ENCODE measurements around the gene PYGB.

The PYGB gene

DNA sequence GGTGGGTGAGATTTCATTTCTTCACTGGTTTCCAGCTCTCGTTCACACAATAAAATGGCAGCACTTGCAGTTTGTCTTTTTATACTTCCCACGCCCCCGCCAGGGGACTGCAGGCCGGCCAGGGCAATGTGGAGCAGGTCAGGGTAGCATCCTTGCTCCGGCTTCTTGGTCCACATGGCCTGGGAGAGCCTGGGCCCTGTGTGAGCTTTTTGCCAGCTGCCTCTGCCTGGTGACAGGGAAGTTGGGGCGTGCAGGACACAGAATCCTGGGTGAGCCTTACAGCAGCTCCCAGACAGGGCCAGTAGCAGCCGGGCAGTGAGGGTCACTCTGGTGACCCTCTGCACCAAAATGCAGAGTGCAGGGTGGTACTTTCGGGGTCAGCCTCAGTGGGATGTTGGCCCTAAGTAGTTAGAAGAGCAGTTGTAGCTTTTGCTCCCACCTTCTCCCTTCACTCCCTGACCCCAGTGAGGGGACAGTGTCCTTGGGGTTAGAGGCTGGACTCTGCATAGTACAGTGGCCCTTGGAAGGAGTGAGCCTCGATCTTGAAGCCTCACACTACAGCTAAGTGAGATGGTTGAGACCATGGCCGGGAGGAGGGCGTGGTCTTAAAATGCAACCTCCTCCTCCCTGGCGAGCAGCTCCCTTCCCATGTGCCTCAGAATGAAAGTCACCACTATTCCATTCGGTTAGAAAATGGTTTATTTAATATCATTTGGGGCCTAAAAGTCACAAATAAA lies 23.8 kb downstream of the PYGB start:
- DNase-seq (ENCODE audit: low spot score) = no peak

DNA sequence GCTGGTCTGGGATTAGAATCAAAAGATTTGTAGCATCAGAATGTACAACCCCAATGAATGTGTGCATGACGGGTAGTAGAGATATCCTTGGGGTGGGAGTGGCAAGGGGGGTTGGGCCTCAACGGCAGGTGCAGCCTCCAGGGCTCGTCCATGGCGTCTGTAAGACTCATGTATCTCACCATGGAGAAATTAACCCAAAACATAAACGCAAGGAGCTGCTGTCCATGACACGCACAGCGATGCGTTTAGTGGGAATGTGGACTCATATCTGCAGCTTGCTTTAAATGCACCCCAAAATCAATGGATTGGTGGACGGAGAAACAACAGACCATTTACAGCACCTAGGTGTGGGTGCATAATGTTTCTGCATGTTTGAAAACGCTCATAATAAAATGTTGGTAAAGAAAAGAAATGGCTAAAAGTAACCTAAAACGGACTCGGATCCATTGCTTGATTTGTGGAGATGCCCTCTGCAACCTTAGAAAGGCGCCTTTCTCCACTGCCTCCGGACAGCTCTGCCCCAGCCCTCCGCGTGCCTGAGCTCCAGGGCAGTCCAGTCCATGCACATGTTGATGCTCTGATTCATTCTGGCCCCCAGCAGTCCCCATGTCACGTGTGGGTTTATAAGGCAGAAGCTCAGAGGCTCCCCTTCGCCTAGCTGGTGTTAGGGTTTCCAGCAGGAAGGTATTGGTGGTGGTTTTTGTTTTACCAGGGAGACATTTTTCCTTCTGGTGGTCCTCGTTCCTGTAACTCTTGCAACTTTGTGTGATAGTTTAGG lies 24.5 kb downstream of the PYGB start:
- no peak for DNase-seq (ENCODE audit: low spot score)

DNA sequence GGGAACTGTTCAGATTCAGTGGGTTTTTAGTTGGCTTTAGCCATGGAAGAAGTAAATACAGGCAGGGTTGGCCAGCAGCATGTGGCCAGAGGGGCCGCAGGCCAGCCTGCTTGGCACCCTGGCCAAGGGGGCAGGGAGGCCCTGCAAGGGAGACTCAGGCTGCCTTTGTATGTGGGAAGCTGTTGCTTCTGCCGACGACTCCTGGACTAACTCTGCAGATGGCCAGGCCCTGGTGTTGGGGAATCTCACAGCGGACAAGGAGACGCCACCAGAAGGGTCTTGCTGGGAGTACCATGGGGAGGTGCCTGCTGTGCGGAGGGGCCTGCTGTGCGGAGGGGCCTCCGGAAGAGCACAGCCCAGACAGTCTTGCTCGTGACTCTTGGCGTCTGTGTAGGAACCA lies 25.2 kb downstream of the PYGB start:
- DNase-seq (ENCODE audit: low spot score) = no peak

DNA sequence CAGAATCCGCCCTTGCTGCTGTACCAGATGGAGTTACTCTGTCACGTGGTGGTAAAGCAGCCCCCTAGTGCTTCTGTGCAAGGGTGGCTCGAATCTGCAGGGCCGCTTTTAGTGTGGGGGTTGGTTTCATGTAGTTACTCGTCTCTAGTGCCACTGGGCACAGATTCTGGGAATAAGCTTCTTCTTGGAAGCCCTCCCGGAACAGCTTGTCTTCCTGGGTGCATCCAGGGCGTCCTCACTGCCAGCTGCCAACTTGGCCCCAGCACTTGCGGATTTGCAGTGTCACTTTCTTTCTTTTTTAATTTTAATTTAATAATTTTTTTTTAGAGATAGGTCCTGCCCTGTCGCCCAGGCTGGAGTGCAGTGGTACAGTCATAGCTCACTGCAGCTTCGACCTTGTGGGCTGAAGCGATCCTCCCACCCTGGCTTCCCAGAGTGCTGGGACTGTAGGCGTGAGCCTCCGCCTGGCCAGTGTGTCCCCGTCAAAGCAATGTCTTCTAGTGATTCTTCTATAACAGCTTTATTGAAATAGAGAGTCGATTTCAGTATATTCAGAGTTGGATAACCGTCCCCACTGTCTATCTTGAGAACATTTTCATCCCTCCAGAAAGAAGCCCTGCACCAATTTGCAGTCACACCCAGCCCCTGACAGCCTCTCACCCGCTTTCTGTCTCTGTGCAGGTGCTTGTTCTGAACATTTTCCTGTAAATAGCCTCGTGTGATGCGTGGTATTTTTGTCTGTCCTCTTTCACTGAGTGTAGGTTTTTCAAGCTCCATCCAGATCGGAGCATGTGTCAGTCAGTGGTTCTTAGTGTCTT lies 25.9 kb downstream of the PYGB start:
- DNase-seq (ENCODE audit: low spot score) = no peak

DNA sequence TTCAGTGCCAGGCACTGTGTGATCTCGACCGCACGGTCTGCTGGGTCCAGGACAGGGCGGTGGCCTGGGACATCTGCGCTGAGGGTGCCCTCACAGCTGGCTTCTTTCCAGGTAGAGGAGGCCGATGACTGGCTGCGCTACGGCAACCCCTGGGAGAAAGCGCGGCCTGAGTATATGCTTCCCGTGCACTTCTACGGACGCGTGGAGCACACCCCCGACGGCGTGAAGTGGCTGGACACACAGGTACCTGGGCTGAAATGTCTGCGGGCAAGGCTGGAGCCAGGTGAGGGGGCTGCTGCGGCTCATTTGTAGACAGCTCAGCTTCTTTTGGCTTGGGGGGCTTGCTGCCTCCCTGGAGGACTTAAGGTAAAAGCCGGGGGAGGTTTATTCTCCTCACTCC lies 26.6 kb downstream of the PYGB start:
- DNase-seq (ENCODE audit: low spot score) = no peak

DNA sequence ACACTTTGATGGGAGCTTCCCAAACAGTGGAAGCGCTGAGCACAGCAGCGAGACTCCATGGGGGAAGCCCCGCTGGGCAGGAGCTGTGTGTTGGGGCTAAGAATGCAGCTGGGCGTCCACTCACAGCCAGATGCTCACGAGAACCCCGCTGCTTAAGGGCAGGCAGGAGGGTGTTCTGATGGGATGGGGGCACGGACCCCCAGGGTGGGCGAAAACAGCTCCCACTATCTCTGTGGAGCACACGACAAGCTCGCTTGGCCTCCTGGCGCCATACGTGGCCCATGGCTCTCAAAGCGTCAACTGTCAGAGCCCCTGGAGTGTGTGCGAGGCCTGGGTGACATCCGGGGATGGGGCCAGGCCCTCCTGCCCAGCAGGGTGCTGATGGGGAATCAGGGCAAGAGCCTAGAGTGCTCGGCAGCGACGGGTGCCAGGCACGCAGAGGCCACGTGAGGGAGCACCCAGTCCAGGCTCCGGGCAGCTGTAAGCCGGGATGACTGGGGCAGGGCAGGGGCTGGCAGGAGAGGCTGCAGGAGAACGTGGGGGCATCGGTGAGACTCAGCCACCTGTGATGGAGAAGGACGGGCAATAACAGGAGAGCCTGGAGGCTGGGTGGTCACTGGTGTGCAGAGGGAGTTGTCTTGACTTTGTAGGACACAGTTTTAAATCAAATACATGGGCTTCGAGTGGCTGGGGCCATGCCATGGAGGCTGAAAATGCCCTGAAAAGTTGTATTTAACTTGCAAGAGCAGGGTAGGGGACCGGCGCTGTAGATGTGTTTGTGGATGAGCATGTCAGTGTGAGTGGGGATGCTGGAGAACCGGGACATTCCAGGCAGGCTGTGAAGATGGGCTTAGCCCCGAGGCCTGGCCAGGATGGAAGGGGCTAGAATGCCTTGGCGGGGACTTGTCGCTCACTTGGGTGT lies 27.3 kb downstream of the PYGB start:
- no peak for DNase-seq (ENCODE audit: low spot score)

DNA sequence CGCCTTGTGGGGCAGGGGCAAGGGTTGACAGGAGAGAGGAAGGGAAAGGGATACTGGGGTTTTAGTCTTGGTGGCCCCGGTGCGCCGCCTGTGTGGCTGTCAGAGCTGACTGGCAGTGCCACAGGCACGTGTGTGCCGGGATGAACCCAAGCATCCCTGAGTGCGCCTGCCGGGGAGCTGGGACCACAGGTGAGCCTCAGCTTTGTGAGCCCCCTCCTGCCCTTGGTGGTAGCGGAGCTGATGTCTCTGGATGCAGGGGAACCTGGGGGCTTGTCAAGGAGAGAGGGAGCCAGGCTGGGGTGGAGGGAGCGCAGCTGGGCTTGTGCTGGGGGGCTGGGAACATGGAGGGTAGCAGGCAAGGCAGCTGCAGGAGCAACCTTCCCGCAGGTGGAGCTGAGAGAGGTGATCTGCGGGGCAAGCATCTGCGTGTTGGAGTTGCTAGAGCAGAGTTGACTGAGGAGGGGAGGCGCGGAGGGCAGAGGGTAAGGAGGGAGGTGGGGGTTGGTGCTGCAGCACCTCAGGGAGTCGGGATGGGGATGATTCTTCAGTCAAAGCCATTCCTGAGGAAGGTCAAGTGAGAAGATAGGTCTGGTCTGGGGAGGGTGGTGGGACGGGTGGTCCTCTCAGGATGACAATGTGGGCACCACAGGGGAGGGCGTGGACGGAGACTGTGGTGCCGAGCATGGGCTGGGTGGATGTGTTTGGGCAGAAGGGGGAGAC lies 28.1 kb downstream of the PYGB start:
- no peak for DNase-seq (ENCODE audit: low spot score)

DNA sequence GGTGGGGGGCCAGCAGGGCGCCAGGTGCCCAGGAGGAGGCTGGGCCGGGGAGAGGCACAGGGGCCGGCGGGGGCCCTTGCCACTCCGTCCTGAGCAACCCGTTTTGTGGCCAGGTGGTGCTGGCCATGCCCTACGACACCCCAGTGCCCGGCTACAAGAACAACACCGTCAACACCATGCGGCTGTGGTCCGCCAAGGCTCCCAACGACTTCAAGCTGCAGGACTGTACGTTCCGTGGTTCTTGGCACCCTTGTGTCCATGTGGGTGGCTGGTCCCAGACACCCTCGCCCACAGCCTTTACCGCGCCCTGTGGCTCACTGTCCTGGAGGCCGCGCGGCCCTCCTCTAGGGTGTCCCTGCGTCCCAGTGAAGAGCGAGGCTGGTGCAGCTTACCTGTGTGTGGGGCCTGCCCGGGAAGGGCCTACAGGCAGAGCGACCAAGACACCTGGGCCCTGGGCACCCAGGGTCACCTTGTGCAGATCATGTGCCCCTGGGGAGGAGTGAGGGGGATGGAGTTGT lies 28.7 kb downstream of the PYGB start:
- no peak for DNase-seq (ENCODE audit: low spot score)

DNA sequence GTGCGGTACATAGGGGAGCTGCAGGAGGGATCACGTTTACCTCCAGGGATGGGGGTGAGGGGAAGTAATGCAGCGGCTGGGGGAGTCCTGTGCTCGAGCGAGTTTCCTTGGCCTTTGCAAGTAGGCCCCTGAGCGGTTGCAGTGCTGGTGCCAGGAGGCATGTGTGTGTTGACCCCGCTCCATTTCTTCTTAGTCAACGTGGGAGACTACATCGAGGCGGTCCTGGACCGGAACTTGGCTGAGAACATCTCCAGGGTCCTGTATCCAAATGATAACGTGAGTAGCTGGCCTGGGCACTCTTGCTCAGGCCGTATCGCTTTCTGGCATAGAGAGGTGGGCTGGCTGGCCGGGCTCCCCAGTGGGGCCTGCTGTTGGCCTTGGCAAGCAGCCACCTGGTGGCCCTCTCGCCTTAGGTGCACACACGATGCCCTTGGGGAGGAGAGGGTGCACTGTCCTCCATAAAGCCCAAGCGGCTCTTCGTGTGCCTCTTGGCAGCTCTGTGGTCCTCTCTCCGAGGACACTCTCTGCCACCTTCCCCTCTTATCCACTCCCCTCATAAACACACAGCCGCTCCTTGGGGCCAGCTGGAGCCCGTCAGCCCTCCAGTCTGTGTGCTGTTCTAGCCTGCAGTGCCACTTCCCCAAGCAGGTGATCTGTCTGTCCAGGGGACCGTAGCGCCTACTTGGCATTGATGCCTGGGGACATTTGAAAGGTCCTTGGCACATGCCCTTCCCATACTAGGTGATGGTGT lies 29.3 kb downstream of the PYGB start:
- no peak for DNase-seq (ENCODE audit: low spot score)

DNA sequence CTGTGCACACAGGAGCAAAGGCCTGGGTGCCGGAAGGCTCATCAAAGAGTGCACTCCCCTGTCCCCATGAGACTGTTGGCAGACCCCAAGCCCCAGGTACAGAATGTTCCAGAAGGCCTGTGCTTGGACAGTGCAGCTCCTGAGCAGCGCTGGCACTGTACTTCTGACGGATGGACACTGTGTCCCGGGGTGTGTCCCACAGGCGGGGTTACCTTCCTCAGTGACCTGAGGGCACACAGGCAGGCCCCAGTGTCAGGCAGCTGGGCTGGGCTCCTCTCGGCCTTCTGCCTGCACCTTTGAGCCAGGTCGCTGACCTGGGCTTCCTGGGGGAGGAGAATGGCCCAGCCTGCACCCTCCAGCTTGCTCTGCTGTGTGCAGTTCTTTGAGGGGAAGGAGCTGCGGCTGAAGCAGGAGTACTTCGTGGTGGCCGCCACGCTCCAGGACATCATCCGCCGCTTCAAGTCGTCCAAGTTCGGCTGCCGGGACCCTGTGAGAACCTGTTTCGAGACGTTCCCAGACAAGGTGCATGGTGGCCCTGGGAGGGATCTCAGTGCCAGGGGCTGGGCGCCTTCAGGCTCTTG lies 30.1 kb downstream of the PYGB start:
- no peak for DNase-seq (ENCODE audit: low spot score)

DNA sequence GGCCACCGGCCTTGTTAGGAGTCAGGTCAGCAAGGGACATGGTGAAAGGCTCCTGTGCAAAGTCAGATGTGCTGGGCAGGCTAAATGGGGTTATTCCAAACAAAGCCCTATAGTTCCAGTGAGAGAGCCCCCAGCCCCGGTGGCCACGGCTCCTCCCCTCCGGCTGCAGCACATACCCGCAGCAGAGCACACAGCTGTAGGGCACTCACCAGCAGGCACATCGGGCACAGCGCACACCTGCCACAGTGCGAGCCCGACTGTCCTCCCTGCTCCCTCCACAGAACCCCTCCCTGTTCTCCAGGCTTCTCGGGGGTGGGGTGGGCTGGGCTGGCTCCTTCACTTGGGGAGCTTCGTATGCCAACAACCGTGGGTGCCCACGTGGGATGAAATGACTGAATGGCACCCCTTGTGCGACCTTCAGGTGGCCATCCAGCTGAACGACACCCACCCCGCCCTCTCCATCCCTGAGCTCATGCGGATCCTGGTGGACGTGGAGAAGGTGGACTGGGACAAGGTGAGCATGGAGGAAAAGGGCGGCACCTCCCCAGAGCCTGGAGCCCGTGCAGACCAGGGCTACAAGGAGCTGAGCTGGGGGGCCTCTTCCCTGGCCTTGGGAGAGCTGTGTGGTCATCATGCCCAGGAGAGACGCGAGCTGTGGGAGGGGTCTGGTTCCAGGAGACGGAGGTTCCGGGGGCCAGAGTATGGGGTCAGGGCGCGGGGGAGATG lies 30.9 kb downstream of the PYGB start:
- DNase-seq (ENCODE audit: low spot score) = no peak

DNA sequence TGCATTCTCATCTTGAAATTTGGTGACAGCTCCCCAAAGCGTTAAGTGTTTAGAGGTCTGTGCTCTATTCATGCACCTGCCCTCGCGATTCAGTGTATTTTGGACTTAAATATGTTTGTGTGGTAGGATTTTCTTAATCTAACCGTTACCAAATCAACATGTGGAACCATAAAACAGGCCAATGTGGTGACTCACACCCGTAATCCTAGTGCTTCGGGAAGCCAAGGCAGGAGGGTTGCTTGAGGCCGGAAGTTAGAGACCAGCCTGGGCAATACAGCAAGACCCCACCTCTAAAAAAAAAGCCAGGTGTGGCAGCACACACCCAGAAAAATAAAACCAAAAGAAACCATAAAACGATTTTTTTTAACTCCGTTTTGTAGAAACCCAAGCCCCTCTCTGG lies 31.5 kb downstream of the PYGB start:
- no peak for DNase-seq (ENCODE audit: low spot score)

DNA sequence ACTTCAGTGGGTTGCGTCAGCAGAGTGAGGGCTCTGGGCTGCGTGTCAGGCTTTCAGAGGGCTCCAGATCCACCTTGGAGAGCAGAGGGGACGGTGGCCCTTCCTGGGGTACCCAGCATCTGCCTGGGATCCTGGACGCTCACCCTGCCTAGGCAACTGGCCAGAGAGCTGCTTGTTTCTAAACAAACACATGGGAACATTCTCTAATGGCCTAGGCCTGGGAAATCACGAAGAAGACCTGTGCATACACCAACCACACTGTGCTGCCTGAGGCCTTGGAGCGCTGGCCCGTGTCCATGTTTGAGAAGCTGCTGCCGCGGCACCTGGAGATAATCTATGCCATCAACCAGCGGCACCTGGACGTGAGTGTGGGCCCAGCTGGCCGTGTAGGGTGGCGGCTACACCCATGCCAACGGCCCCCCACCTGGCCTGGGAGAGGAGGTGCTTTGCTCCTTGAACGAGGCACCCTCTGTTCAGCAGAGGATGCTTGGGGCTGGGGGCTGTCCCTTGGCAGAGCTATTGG lies 32.2 kb downstream of the PYGB start:
- DNase-seq (ENCODE audit: low spot score) = no peak

DNA sequence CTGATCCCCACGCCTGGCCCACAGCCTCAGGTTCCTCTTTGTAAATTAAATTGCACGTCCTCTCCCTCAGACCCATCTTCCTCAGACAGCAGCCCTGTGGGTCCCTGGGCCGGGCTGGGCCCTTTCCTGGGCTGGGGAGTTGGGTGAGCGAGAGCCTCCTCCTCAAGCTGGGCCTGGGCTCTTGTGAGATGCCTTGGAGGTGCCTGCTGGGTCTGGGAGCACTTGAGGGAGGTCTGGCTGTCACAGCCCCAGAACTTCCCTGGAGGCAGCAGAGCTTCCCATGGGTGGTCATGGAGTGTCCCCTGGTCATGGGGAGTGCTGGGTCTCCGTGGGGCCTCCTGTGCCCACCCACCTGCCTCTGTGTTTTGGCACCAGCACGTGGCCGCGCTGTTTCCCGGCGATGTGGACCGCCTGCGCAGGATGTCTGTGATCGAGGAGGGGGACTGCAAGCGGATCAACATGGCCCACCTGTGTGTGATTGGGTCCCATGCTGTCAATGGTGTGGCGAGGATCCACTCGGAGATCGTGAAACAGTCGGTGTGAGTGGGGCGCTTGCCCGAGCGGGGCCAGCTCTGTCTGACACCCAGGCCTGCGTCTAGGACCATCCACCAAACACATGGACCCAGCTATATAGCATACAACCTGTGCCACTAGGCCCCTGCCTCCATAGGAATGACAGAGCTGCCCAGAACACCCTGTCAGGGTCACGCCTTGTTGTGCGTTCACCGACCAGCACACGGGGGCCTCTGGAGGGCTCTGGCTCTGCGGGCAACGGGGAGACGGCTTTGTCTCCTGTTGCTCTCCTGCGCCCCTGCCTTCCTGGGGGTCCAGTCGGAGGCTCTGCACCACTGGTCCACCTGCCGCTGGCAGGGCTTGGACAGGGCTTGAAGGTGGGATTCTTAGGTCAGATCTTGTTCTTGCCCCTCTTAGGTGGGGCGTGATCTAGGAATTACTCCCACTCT lies 33.0 kb downstream of the PYGB start:
- DNase-seq (ENCODE audit: low spot score) = no peak

DNA sequence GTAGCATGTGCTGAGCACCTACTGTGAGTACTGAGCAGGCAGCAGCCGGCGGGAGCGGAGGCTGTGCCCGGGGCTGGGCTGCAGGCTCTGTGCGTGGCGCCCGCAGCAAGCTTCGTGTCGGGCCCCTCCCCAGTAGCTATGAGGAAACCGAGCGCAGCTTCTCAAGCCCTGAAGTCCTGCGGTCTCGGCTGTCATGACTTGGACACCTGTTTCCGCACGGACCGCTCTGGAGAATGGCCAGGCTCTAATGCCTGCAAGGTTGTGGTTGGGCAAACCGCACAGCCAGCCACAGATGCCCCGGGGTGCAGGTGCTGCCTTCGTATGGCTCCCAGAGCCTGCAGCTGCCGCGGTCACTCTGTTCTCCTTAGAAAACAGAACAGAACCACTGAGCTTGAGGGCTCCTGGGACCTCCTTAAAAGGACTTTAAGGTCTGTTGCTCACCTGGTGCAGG lies 33.7 kb downstream of the PYGB start:
- DNase-seq (ENCODE audit: low spot score) = no peak

DNA sequence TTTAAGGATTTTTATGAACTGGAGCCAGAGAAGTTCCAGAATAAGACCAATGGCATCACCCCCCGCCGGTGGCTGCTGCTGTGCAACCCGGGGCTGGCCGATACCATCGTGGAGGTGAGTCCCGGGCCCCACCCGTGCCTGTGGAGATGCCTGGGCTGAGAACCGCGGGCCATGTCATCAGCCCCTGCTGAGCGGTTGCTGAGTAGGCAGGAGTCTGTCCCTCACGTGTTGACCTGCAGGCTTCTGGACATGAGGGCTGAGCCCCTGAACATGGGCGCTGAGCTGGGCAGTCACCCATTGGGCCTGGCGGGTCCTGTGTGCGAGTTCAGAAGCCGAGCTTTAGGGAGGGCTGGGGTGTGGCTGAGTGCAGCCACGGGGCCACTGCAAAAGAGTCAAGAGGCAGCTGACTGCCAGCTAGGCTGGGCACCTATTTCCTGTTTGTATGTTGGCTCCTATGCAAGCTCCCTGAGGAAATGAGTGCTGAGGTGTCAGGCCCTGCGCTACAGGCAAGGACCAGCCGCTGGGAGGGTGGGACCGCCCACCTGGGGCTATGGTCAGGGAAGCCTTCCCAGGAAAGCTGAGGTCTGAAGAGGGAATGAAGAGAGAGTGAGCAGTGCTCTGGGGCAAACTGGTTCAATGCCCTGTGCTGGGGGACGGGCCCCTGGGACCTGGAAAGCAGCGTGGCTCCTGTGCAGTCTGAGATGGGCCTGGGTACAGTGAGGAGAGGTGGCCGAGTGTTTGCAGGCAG lies 34.3 kb downstream of the PYGB start:
- DNase-seq (ENCODE audit: low spot score) = no peak

DNA sequence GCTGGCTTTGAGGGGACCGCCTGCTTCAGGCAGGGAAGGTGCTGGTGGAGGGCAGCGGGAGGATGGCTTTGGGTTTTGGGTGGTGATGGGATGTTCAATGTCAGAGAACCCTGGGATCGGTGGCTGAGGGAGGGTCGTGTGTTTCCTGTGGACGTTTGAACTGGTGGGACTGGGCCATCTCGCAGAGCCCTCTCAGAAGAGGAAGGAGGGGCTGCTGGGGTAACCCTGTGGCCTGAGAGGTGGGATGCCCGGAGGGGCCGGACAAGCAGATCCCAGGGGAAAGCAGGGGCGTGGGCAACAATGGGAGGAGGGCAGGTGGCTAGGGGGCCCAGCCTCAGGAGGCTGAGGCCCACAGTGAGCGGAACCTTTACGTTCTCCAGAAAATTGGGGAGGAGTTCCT lies 34.9 kb downstream of the PYGB start:
- no peak for DNase-seq (ENCODE audit: low spot score)

Data from CD4-positive, alpha-beta T cell treated with Interleukin-2 at 100 ng/mL for 4 hours (primary cell).